HG02981 (cell line): ENCODE data around the gene MSI2.
A peak's percentile ranks its signal among the peaks of the same experiment; 100 is the strongest.

ENCODE experiments used
- ATAC-seq: cut with Tn5 transposase; IDR thresholded peaks from one replicate; pipeline ENCODE4 v1.9.1; 2021; ENCODE audit warnings: mild to moderate bottlenecking, moderate library complexity; ENCODE audit not compliant: unreplicated experiment

MSI2 gene

DNA sequence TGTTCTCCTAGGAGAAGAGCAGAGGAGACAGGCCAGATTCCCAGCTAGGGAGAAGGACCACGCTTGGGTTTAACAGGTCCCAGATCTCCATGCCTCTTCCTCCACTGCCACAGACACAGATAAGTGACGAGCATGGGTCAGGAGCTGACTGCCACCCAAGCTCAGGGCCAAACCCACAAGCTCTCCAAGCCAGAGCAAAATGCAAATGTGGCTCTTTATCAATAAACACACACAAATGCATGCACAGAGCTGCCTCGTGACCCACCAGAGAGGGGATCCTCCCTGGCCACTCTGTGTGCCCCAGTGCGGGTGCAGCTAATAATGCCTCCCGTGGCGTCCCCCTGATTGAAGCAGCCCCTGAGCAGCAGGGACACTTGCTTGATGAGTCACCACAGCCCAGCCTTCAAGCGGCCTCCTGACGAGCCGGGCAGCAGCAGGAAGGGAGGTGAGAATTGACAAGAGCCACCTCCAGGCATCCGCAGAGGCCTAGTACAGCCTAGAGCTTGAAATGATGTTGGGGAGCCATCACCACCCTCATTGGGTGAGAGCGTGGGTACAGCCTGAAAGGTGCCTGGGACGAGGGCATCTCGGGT lies 344.9 kb downstream of the MSI2 start:
- no peak for ATAC-seq

DNA sequence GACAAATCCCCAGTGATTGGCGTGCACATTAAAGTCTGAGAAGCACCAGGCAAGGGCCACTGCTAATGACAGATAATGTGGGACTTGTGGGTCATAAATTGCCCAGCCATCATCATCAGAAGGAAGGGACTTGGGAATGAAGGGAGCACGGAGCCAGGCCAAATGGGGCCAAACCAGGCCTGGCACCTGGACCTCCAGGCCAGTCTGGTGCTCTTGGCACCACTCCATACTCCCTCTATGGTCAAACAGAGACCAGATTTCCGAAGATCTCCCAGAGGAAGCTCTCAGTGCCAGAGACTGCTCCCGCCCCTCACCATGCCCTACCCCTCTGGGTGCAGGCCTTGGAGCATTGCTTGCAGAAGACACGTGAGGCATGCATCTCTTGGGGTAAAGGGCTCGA lies 346.6 kb downstream of the MSI2 start:
- ATAC-seq, result no peak

DNA sequence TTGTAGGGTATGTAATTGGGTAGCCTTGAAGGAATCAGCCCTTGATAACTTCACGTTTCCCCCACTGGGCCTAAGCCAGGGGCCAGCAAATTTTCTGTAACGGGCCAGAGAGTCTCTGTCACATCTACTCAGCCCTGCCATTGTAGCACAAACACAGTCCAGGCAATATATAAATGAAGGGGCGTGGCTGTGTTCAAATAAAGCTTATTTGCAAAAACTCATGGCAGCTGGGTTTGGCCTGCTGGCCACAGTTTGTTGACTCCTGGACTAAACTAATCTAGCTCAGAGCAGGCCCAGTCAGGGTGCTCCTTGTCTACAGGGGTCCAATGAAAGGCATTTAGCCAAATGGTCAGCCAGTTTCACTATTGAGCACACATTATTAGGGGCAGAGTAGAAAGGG lies 347.2 kb downstream of the MSI2 start:
- no peak for ATAC-seq

DNA sequence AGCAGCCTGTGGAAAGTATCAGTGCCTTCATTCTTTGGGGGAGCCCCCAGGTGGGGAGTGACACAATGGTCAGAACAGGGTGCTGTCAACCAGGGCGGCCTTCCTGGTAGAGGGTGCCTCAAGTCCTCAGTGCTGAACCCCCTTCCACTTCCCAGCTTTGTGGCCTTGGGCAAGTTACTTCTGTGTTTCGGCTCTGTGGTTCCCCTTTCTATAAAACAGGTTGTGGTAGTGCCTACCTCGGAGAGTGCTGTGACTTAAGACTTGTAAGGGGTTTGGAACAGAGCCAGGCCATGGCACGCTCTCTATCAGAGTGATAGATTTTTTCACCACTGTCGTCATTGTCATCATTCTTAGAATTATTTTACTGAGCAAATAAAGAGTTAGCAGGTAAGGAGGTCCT lies 347.7 kb downstream of the MSI2 start:
- peak; percentile 43 for ATAC-seq

DNA sequence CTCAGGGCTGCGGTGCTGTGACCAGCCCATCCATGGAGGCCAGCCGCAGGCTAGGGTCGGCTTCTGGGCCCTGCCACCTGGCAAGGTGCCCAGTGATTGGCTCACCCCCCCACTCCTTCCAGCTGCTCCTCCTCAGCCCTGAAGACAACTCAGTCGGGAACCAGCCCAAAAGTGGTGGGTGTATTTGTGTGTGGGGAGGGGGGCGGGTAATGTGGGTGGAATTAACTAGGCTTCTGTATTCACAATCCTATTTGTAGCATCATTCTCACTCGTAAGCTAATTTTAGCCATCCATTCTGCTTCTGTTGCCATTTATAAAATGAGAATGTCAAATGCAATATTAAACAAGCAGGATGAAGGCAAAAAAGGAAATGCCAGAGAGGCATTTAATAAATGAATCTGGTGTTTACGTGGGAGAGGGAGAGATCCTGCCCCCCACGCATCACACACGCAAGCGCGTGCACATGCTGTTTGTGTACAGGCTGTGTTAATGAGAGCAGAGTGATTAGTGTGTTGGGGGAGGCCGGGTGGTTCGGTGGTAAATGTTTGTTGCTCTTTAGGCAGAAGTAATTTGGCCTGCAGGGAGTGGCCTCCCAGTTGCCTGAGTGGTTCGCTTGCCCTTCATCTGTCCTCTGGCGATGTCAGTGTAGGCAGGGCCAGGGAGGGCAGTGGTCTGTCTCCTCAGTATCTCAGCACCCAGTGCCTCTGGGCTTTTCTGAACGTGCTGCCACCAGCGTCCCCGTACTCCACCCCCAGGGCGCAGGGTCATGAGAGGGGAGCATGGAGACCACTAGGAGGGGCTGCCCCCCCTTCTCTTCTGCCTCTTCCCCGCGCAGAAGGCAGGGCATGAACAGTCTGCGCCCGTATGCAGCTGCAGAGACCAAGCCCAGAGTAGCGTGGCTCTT lies 348.7 kb downstream of the MSI2 start:
- ATAC-seq, result peak; percentile 63

DNA sequence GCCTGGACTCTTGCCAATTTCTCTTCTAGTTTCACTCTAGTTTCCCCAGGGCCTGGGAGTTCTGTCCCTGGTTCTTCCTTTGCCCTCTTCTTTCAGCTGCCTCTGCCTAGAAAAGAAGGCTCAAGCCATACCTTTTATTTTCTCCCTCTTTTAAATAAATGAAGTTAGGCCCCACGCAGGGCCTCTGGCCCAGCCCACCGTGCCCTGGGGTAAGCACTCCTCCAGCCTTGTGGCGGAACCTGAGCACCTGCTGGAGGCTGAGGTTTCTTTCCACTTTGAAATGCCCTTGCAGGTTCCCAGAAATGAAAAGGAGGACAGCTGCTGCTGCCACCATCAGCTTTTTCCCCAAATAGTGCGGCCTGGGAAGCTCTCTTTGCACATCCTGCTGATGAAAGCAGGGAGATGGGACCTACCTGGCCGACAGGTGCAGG lies 349.4 kb downstream of the MSI2 start:
- ATAC-seq, result no peak

DNA sequence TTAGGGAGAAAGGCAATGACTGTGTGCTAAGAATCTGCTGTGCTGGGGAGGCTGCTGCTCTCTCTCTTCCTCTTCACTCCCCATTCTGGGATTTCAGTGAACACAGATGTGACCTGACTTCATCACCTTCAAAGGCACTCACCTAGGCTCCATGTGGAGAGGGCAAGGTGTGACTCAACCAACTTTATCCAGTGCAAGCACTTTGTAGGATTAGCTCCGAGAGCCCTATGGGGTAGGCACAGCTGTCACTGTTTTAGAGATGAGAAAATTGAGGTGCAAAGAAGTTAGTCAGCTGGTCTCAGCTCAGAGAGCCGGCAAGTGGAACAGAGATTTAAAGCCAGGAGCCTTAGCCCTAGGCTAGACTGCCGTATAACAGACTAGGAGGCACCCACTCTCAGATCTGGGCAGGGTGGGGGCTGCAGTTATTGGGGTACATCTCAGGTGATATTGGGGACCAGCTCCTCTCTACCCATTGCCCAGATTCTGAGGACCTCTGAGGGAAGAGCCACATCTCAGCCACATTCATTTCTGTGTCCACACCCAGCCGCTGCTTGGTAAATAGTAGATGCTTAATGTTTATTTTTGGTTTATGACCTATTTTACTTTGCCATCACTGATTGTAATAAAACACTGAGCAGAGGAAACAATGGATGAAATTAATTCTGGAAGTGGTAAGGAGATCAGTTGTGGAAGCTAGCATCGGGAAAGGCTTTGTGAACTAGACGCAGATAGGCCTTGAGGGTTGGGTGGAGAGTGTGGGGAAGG lies 350.0 kb downstream of the MSI2 start:
- no peak for ATAC-seq

DNA sequence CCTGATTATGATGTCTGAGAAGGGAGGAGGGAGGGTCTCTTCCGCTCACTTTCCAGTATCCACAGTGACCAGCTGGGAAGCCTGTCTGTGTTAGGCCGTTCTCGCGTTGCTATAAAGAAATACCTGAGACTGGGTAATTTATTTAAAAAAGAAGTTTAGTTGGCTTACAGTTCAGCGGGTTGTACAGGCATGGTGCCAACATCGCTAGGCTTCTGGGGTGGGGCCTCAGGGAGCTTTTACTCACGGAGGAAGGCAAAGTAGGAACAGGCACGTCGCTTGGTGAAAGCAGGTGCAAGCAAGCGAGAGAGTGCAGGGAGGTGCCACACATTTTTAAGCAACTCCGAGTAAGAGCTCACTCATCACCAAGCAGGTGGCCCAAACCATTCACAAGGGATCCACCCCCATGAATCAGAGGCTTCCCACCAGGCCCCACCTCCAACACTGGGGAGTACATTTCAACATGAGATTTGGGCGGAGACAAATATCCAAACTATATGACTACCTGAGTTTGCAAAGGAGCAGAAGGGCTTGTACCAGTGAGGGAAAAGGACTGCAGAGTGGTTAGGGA lies 351.3 kb downstream of the MSI2 start:
- ATAC-seq, result no peak

DNA sequence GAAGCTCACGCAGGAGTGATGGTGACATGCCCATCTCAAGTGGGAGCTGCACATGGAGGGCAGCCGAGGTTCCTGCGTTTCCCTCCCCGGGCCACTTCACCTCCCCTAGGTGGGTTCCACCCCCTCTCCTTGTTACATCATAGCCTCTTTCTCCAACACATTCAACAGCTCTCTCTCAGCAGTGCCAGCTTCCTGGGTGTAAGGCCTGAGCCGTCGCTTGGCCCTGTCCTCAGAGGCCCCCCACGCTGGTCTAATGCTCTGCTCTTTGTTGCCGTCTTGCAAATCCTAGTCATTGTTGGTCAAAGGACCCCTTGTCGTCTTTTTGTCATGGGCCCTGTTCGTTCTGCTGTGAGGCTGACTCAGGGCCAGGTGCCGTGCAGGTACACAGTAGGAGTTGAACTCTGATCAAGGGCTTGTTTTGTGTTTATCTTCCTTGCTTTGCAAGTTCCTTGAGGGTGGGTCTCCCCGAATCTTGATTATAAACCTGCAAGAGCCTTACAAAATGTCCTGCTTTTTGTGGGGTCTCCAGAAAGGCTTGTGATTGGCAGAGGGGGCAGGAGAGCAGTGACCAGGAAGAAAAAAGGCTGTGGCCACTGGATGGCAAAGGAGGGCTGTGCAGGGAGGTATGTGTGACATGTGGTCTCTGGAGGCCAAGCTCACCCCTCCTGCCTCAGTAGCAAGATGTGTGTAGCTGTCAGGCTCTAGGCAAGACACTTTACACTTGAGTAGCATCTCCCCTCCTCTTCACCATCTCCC lies 352.2 kb downstream of the MSI2 start:
- ATAC-seq, result no peak

DNA sequence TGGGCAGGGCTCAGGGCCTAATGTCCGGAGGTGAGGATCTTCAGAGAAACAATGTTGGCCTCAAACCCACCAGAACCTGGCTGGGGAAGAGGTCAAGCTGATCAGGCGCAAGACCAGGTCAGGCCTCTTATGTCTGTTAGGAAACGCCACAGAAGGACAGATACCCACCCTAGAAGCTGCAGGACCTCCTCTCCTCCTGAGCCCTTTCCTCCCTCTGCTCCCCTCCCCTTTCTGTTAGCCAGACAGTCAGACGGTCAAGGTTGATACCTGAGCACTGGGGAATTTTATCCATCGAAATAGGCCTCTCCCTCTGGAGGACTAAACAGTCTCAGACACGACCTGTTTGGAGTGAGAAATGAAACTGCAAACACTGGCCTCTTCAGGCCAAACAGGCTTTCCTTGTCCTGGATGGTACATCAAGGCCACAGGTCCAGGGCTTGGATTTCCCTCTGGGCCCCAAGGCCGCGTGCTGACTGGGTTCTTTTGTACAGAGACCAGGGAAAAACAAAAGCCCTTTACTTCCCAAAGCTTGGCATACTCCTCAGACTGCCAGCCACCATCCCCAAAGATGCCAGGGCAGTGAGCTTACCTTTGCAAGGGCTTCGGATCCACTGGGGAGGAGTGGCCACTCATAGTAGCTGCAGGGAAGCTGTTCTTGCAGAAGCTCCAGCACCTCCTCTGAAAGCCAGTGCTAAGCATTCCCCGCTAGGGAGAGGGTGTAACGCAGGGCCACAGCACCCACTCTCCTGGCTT lies 353.0 kb downstream of the MSI2 start:
- no peak for ATAC-seq

DNA sequence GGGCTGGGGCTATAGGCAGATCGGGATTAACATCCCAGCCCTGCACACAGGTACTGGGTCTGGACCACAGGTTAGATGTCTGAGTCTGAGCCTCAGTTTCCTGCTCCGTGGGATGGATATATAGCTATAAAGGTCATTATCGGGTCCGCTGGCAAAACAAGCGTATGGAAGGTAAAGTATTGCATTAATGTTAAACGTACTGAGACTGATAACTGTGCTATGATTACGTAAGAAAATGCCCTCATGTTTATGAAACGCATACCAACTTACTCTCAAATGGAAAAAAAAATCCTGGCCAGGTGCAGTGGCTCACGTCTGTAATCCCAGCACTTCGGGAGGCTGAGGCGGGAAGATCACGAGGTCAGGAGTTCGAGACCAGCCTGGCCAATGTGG lies 353.6 kb downstream of the MSI2 start:
- ATAC-seq, result no peak

DNA sequence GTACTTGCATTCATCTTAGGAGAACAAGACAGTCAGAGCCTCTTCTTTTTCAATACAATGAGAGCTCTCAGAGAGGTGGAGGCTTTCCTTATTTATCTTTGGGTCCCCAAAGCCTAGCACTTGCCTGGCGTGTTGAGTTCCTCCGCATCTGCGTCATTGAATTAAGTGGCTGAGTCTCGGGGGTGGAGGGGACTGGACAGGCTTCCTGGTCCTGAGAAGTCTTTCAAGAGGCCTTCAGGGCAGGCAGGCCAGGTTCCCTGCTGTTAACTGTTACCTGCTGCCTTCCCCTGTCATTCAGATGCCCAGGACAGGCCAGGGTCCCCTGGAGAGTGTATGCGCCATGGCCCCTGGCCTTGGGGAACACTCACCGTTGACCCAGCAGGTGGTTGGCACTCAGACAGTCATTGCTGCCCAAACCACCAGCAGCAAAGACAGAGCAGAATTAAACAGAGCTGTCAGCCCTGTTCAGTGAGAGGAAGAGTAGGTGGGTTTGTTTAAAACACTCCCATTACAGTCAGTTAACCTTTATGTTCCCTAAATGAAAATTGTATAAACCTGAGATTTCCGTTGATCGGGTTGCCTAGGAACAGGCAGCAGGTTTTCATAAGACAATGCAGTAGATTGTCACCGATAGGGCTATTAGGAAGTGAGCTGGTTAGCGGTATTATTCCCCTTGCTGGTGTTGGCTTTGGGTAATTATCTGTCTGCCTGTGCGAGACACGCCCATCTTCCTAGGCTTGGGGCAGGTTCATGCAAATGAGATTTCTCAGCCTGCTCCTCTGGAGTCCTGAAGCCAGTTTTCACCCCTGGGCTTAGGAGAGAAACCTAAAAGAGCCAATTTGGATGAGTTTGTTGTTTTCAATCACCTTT lies 356.1 kb downstream of the MSI2 start:
- peak; percentile 70 for ATAC-seq

DNA sequence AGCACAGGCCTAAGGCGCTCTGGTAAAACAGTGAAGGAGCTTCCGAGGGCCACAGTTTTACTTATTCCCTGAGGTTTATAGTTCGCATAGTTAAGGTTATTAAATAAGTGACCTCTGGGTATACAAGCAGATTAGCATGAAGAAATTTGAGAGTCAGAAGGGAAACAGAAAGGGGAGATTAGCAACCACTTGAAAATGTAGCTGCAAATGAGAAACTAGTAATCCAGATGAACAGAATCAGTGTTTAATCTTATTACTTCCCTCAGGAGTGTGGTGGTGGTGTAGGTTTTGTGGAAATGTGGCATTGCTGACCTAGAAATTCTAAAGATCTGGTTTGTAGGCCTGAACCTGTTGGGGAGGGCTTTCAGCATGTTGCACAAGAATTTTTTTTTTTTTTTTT lies 358.4 kb downstream of the MSI2 start:
- no peak for ATAC-seq

DNA sequence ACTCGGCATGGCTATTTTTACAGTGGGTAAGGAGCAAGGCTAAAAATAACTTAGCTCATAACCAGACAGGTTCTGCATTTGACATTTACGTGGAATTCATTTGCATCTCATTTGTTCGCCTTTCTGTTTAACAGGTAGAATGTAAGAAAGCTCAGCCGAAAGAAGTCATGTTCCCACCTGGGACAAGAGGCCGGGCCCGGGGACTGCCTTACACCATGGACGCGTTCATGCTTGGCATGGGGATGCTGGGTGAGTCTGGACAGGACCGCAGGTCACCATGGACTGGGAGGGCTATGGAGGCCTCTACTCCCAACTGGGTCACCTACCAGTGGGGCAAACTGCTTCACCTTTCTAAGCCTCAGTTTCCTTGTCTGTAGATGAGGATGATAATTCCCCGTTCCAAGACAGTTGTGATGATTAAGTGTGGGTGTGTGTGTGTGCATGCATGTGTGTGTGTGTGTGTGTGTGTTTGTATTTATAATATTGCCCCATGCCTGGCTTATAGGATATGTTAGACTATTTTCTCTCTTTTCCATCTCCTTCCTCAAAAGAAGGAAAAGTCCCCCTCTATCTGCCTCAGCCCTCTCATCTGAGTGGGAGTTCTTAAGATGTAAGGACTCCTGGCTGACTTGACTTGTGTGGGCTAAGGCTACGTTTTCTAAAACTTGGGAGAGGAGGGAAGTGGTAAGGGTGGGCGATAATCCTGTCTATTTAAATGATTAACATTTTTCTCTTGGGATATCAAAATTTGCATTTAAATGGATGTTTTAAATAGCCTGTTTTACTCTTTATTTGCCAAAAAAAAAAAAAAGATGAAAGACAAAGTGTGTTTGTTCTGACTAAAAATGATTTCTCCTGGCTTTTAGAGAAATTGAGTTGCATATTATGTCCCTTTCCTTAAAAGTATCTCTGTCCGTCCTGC lies 359.8 kb downstream of the MSI2 start:
- ATAC-seq, result no peak

DNA sequence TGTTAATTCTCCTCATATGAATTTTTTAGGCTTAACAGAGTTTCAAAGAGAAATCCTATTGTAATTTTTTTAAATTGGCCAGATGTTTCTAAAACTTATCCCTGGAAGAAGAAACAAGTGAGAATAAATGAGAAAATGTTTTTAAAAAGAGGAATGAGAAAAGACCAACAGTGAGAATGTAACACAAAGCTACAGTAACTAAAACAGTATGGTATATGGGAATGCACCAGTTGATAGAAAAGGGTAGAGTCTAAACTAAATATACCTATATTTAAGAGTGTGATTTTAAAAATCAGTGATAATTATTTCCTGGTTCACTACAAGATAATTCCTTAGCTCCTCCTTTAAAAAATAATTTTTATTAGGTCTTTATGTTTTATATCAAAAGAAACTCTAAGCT lies 360.9 kb downstream of the MSI2 start:
- ATAC-seq, result no peak

DNA sequence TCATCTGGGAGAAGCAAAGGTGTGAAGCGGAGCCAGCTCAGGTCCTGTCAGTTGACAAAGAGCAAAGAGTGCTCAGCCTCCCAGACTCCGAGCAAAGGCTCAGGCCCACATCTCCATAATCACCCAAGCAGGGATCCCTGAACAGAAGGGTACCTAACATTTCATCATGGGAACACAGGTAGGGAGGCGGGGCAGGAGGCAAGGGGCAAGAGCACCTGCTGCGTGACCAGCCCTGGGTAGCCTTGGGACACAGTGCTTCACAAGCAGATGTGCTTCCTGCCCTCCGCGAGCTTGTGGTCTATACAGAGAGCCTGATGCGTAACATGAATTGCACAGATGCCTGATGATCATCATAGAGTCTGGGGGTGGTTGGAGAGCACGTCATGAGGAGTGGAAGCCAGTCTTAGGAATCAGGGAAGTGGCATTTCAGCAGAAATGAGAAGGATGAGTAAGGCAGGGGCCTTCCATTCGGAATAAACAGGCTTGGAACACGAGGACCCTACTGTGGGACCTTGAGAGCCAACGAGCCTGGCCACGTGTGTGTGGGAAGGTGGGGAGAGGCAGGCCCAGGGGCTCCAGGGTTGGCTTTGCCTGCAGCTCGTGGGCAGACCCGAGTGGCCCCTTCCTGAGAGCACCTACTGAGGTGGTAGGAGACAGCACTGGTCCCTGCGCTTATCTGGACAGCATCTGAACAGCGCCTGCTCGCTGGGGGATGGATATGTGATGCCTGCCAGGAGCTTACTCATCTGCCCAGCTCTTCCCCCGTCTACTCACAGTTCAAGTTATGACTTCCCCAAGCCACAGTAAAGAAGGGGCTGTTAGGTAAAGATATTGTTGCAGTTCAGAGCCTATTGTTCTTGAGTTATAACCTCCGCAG lies 363.0 kb downstream of the MSI2 start:
- no peak for ATAC-seq

DNA sequence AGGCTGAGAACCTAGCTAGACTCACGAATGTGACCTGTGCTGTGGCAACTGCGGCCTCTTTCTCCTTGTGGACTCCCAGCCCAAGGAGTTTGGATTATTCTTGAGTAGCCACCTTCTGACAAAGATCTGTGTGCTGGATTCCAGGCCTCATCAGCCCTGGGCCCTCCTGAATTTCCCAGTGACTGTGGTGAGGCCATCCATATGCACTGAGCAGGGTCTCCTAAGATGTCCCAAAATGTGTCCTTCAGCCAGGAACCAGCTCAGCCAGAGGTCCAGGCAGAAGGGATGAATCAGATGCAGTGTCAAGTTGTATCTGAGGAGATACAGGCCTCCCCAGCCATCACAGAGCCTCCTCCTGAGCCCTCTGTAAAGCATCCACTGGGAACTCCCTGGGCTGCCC lies 364.3 kb downstream of the MSI2 start:
- no peak for ATAC-seq
